A549 (cell line): Measurements from ENCODE around the gene CSNK1D. TPM values are rescaled to one million over a fixed set of nuclear protein-coding genes. Genes with fewer than 3 reads are reported as not detected.

Source experiments
- ATAC-seq, 2 experiments: fragments of 200-7000 bp in 1 of 2; fragments of >200 bp in 1 of 2; cut with Nextera tagmentation in 1 of 2; cut with Tn5 transposase in 1 of 2; 3 replicates each; pipeline versions ENCODE4 v1.8.0 to v1.9.1; 2018 to 2020; ENCODE audit warnings: mild to moderate bottlenecking in 1 of 2, moderate library complexity in 1 of 2
- CTCF ChIA-PET: fragments of 300-600 bp; sonication (Branson Sonifier 250); formaldehyde crosslinking; extraction: SDS; loops from one replicate; lab custom pipeline; 2021; ENCODE audit warnings: antibody characterized with exemption, inconsistent platforms; lab: Yijun Ruan, JAX
- POLR2A ChIA-PET: fragments of 350-600 bp; formaldehyde crosslinking; extraction: SDS; loops from one replicate; lab custom pipeline; 2021; ENCODE audit warnings: antibody characterized with exemption, inconsistent platforms; lab: Yijun Ruan, JAX
- DNase-seq, 2 experiments: peaks; one replicate each; pipeline versions ENCODE4 v3.0.0 to v3.0.0-alpha.2; 2011 to 2016; ENCODE audit warnings: low read depth in 1 of 2, low spot score in 1 of 2
- FAIRE-seq: peaks from 2 replicates; lab custom pipeline; 2011; peaks lifted over from hg19 to GRCh38; lab: Jason Lieb, UNC
- H3K27ac ChIP-seq, 2 experiments: fragments of >200 bp; sonication (Bioruptor Twin); formaldehyde crosslinking; 3 replicates each; pipeline ENCODE4 v1.5.1; 2016 to 2017
- H3K4me1 ChIP-seq: fragments of >200 bp; sonication (Bioruptor Twin); formaldehyde crosslinking; 3 replicates; pipeline ENCODE4 v1.6.1; 2016
- H3K4me2 ChIP-seq: fragments of >200 bp; sonication (Bioruptor Twin); formaldehyde crosslinking; 3 replicates; pipeline ENCODE4 v1.6.1; 2016
- H3K4me3 ChIP-seq: fragments of >200 bp; sonication (Bioruptor Twin); formaldehyde crosslinking; 3 replicates; pipeline ENCODE4 v1.5.1; 2016
- H3K9me3 ChIP-seq: fragments of >200 bp; sonication (Bioruptor Twin); formaldehyde crosslinking; 3 replicates; pipeline ENCODE4 v1.6.1; 2016
- CBX8 ChIP-seq: fragments of 200-600 bp; sonication (generic); IDR thresholded peaks from 2 replicates; pipeline ENCODE4 v1.6.1; 2016
- CEBPB ChIP-seq, 2 experiments: fragments of >200 bp in 1 of 2; sonication (Bioruptor Twin) in 1 of 2; formaldehyde crosslinking in 1 of 2; IDR thresholded peaks; 2 replicates each; pipeline ENCODE4 v1.6.1; 2012 to 2016
- CHD4 ChIP-seq: fragments of 200-600 bp; sonication (generic); IDR thresholded peaks from 2 replicates; pipeline ENCODE4 v1.6.1; 2016; ENCODE audit warnings: antibody characterized with exemption, mild to moderate bottlenecking, borderline replicate concordance
- HES2 ChIP-seq: fragments of >200 bp; sonication (Bioruptor Twin); formaldehyde crosslinking; IDR thresholded peaks from 2 replicates; pipeline ENCODE4 v1.6.1; 2016
- HMGXB4 ChIP-seq: fragments of 250-450 bp; sonication (Bioruptor Pico); IDR thresholded peaks from 2 replicates; pipeline ENCODE4 v1.5.0; 2021; ENCODE audit warnings: mild to moderate bottlenecking, moderate library complexity, borderline replicate concordance
- HOXB13 ChIP-seq: fragments of 250-450 bp; sonication (Bioruptor Pico); IDR thresholded peaks from 2 replicates; pipeline ENCODE4 v1.5.0; 2020; ENCODE audit warnings: low read depth, mild to moderate bottlenecking, moderate library complexity
- MAZ ChIP-seq: fragments of 150-350 bp; IDR thresholded peaks from 2 replicates; pipeline ENCODE4 v1.6.1; 2014; ENCODE audit warnings: antibody characterized with exemption, low read depth, low read length, borderline replicate concordance
- POLR2A ChIP-seq: IDR thresholded peaks from 2 replicates; pipeline ENCODE4 v1.6.1; 2012; ENCODE audit warnings: mild to moderate bottlenecking, low read length
- TFCP2L1 ChIP-seq: fragments of 250-450 bp; sonication (Bioruptor Pico); IDR thresholded peaks from 2 replicates; pipeline ENCODE4 v1.5.0; 2021; ENCODE audit warnings: mild to moderate bottlenecking
- TP53 ChIP-seq: fragments of 250-450 bp; sonication (Bioruptor Pico); IDR thresholded peaks from 2 replicates; pipeline ENCODE4 v1.5.0; 2021; ENCODE audit warnings: mild to moderate bottlenecking, moderate library complexity
- WGBS: methylation state at CpG from one replicate; pipeline ENCODE4 v1.1.6; 2017; ENCODE audit errors: missing lambda C conversion rate; 5-methylcytosine and 5-hydroxymethylcytosine counted together
- polyA plus RNA-seq, 4 experiments: library from polyadenylated mRNA; depleted of rRNA in 3 of 4; stranded (reverse); fragments of >200 nt; fragmentation: RNase III in 1 of 4; extraction: RNeasy Plus Mini Kit Qiagen cat#74134 plus additional on column Dnase treatment in 1 of 4; gene quantifications; 2 replicates in 3 of 4; 3 replicates in 1 of 4; pipeline ENCODE4 v1.2.3, GENCODE V29; 2011 to 2017

CSNK1D gene
- polyA plus RNA-seq, 2 of the 4 experiments (the other 2 are of a cell fraction): 130 to 163 TPM

DNA sequence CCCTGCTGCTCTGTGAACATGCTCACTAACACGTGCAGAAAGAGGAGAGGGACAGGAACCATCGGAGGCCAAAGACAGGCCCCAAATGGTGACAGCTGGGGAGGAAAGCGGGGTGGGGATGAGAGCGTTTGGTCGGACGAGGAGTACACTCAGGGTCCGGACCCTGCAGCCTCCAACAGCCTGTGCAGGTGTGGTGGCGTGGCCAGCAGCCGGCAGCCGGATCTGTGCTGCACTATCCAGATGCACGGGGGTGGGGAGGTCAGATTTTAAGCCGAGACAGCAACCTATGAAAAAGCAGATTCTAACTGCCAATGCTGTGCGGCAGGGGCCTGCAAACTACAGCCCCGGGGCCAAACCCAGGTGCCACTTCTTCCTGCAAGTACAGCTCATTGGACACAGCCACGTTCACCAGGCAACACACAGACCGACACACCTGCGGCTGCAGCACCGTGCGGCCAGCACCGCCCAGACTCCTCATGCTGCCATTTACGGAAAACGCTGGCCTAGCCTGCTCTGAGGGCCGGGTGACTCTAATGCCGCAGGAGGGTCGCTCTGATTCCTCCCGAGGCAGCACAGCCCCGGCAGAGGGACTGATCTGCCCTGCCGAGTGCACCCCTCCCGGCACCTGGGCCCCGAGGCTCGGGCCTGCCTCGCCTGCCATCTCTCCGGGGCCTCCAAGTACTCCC, 23.5 kb downstream of the CSNK1D start:
- H3K4me2 ChIP-seq: no peak overlapping the region
- H3K4me3 ChIP-seq: no peak overlapping the region
- whole genome bisulfite sequencing: 92% methylated on average over 33 of the region's 33 CpGs
- no peak for DNase-seq
- no peaks in the 10 kb centered on the region for H3K9me3 ChIP-seq
- CTCF ChIA-PET: interaction anchor here (0.7 to 4.3 kb wide), 10 partner anchors 8 to 165 kb away, joined by 3 to 25 read pairs (median 4); no protein-coding TSS in a partner anchor
- H3K27ac ChIP-seq: no peak overlapping the region
- ATAC-seq: no peak
- peaks cover 41% of the 10 kb centered on the region for H3K4me1 ChIP-seq
- FAIRE-seq: no peak
- no peak for TF ChIP-seq POLR2A
- TF ChIP-seq TFCP2L1 (CRISPR knock-in tag): 0 out of 2 replicates have a peak, but pooled peaks have one; percentile 25
- TF ChIP-seq CBX8: no peak
- no peak for TF ChIP-seq HMGXB4 (CRISPR knock-in tag)
- no peak for TF ChIP-seq CHD4
- POLR2A ChIA-PET: no interaction called here

GRCh38 chr17:82248815-82249674, 24.5 kb downstream of the CSNK1D start:
- H3K4me1 ChIP-seq: peaks cover 46% of the 10 kb centered on the region
- ATAC-seq: no peak
- FAIRE-seq: no peak
- H3K4me2 ChIP-seq: no peak overlapping the region
- ChIA-PET CTCF (interaction anchor here (0.7 to 4.3 kb wide), 6 partner anchors 13 to 166 kb away, joined by 3 to 25 read pairs (median 4); no protein-coding TSS in a partner anchor), POLR2A (no interaction called here)
- no peak for TF ChIP-seq MAZ
- no peak for TF ChIP-seq CBX8
- H3K9me3 ChIP-seq: no peaks in the 10 kb centered on the region
- H3K4me3 ChIP-seq: no peak overlapping the region
- 92% methylated on average over 54 of the region's 54 CpGs for WGBS
- peak overlapping the region in 1 of 2 experiments; percentile 85; a peak in 1 of 6 replicates for H3K27ac ChIP-seq
- no peak for DNase-seq

- ATAC-seq (no peak), FAIRE-seq (no peak)
Observed at GRCh38 chr17:82247856-82248671, 25.4 kb downstream of the CSNK1D start.

GRCh38 chr17:82247182-82247823, 26.2 kb downstream of the CSNK1D start:
- ChIA-PET POLR2A (interaction anchor here (0.9 to 2.2 kb wide), 4 partner anchors 26 to 46 kb away, joined by 4 to 7 read pairs (median 5); partner anchors contain the start of gene CSNK1D), CTCF (interaction anchor here (0.6 to 17.6 kb wide), 8 partner anchors 8 to 167 kb away, joined by 3 to 289 read pairs (median 4); partner anchors contain the start of gene SECTM1)
- no peaks in the 10 kb centered on the region for H3K9me3 ChIP-seq
- WGBS: 65% methylated on average over 22 of the region's 22 CpGs
- H3K27ac ChIP-seq: peak overlapping the region; percentile 72 to 85
- no peak for DNase-seq
- H3K4me3 ChIP-seq: peak overlapping the region; percentile 3; the same call in 1 of the 3 replicates
- TF ChIP-seq CHD4 (no peak), TP53 (0 out of 2 replicates have a peak, but pooled peaks have one; percentile 31)
- FAIRE-seq: peak; percentile 7
- H3K4me1 ChIP-seq: peaks cover 64% of the 10 kb centered on the region
- no peak for ATAC-seq
- peak overlapping the region; percentile 58 for H3K4me2 ChIP-seq

More at GRCh38 chr17:82247856-82248671, 25.4 kb downstream of the CSNK1D start:
- ChIA-PET POLR2A (no interaction called here), CTCF (interaction anchor here (2.8 to 17.6 kb wide), 2 partner anchors 12 to 79 kb away, joined by 25 to 289 read pairs; partner anchors contain the start of gene SECTM1)
- Histone ChIP-seq H3K27ac (peak overlapping the region; percentile 72 to 85; a peak in 4 of 6 replicates), H3K9me3 (no peaks in the 10 kb centered on the region), H3K4me1 (peaks cover 56% of the 10 kb centered on the region), H3K4me3 (no peak overlapping the region), H3K4me2 (peak overlapping the region; percentile 58)
- TF ChIP-seq CEBPB (IDR thresholded peaks at IDR 0.05) (no peak), MAZ (no peak), HES2 (no peak), HOXB13 (CRISPR knock-in tag) (no peak)
- WGBS: 90% methylated on average over 28 of the region's 28 CpGs
- DNase-seq: no peak
